IgD-negative memory B cell (primary cell): ENCODE data around the gene EXOSC3. TPM values are rescaled to one million over a fixed set of nuclear protein-coding genes. Genes with fewer than 3 reads are reported as not detected.
A peak's percentile ranks its signal among the peaks of the same experiment; 100 is the strongest.
"Not testable (repeated sequence)": the region's sequence is repeated elsewhere in the genome, so short reads cannot be mapped to it uniquely, and the experiment has no call there.

ENCODE experiments used
- H3K27ac Mint-ChIP-seq, 3 donors: one replicate each; pipeline ENCODE4 v1.8.0; 2020 to 2022; ENCODE audit warnings: mild to moderate bottlenecking in 3 of 3, mixed read lengths in 3 of 3, moderate library complexity in 1 of 3
- H3K27me3 Mint-ChIP-seq: one replicate; pipeline ENCODE4 v1.8.0; 2021; ENCODE audit warnings: mixed read lengths
- H3K36me3 Mint-ChIP-seq: one replicate; pipeline ENCODE4 v1.8.0; 2020; ENCODE audit warnings: mild to moderate bottlenecking, mixed read lengths
- H3K4me1 Mint-ChIP-seq, 3 donors: one replicate each; pipeline ENCODE4 v1.8.0; 2020 to 2022; ENCODE audit warnings: mixed read lengths in 3 of 3, mild to moderate bottlenecking in 1 of 3
- H3K4me3 Mint-ChIP-seq, 4 donors: one replicate each; pipeline ENCODE4 v1.8.0; 2020 to 2022; ENCODE audit warnings: mild to moderate bottlenecking in 4 of 4, mixed read lengths in 4 of 4, moderate library complexity in 3 of 4
- H3K9me3 Mint-ChIP-seq, 3 donors: one replicate each; pipeline ENCODE4 v1.8.0; 2020 to 2021; ENCODE audit warnings: mixed read lengths in 3 of 3, mild to moderate bottlenecking in 1 of 3
- polyA plus RNA-seq: library from polyadenylated mRNA; unstranded; fragments of 300-500 nt; fragmentation: Illumina TruSeq; gene quantifications from one replicate; pipeline ENCODE4 v1.2.3, GENCODE V29; 2021

The EXOSC3 gene
- polyA plus RNA-seq, 1 donor from 2014 or later, result 36.5 TPM

- H3K27ac Mint-ChIP-seq, result peak within 1 kb of the TSS; percentile 52 to 92 (median 90)
- H3K36me3 Mint-ChIP-seq, result peaks cover 2% of the 10 kb centered on the region
- H3K9me3 Mint-ChIP-seq, result no peaks in the 10 kb centered on the region
- peak within 1 kb of the TSS; percentile 84 to 98 (median 97) for H3K4me3 Mint-ChIP-seq
- peaks cover 13 to 19% (median 17%) of the 10 kb centered on the region in 3 donors for H3K4me1 Mint-ChIP-seq
- H3K27me3 Mint-ChIP-seq, result no peaks in the 10 kb centered on the region
Observed at GRCh38 chr9:37753489-37754190, 31.2 kb downstream of the EXOSC3 start, which contains the start of gene TRMT10B. Gene TRMT10B (plus strand): TSS chr9:37753805. CDS start chr9:37761932, 8,127 bp downstream.

GRCh38 chr9:37752642-37753488, 32.0 kb downstream of the EXOSC3 start:
- H3K4me3 Mint-ChIP-seq, result peak overlapping the region; percentile 84 to 98 (median 97)
- no peaks in the 10 kb centered on the region for H3K9me3 Mint-ChIP-seq
- H3K36me3 Mint-ChIP-seq, result peaks cover 2% of the 10 kb centered on the region
- H3K27me3 Mint-ChIP-seq, result no peaks in the 10 kb centered on the region
- H3K4me1 Mint-ChIP-seq, result peaks cover 13 to 19% (median 17%) of the 10 kb centered on the region in 3 donors
- peak overlapping the region in 2 of 3 donors; percentile 52 to 90 for H3K27ac Mint-ChIP-seq

DNA sequence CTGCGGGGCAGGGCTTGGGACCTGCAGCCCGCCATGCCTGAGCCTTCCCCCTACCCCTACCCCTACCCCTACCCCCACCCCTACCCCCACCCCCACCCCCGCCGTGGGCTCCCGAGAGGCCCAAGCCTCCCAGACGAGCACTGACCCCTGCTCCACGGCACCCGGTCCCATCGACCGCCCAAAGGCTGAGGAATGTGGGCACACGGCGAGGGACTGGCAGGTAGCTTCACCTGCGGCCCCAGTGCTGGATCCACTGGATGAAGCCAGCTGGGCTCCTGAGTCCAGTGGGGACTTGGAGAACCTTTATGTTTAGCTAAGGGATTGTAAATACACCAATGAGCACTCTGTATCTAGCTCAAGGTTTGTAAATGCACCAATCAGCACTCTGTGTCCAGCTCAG, 32.8 kb downstream of the EXOSC3 start:
- H3K36me3 Mint-ChIP-seq, H3K9me3 Mint-ChIP-seq, H3K27me3 Mint-ChIP-seq, H3K27ac Mint-ChIP-seq: not testable (repeated sequence)
- H3K4me3 Mint-ChIP-seq, result peak overlapping the region in 2 of 4 donors; percentile 70 to 84
- peaks cover 13 to 19% (median 17%) of the 10 kb centered on the region in 3 donors for H3K4me1 Mint-ChIP-seq

GRCh38 chr9:37751704-37752103, 33.2 kb downstream of the EXOSC3 start:
- H3K36me3 Mint-ChIP-seq, H3K27ac Mint-ChIP-seq, H3K27me3 Mint-ChIP-seq, H3K9me3 Mint-ChIP-seq, H3K4me3 Mint-ChIP-seq: not testable (repeated sequence)
- peaks cover 13 to 19% (median 17%) of the 10 kb centered on the region in 3 donors for H3K4me1 Mint-ChIP-seq

DNA sequence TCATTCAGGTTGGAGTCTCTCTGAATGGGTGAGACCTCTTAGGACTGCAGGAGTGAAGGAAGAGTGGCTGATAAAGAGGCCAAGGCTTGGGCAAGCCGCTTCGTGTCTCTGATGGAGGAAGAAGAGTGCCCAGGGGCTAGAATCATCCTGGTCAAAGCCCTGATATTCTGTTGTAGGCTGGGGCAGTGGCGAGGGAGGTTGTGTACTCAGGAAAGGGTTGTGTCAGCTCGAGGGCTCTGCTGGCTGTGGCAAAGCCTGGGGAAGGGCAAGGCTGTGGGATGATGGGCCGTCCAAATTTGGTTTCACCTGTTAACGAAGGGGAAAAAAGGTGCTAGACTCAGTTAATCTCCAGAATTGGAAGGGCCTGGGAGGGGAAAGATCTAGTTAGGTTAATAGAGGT, 33.7 kb downstream of the EXOSC3 start:
- no peaks in the 10 kb centered on the region for H3K9me3 Mint-ChIP-seq
- peak overlapping the region in 1 of 3 donors; percentile 25 for H3K27ac Mint-ChIP-seq
- H3K36me3 Mint-ChIP-seq, result peaks cover 2% of the 10 kb centered on the region
- no peaks in the 10 kb centered on the region for H3K27me3 Mint-ChIP-seq
- peaks cover 13 to 19% (median 17%) of the 10 kb centered on the region in 3 donors for H3K4me1 Mint-ChIP-seq
- H3K4me3 Mint-ChIP-seq, result peak overlapping the region in 3 of 4 donors; percentile 7 to 75 (median 58)

DNA sequence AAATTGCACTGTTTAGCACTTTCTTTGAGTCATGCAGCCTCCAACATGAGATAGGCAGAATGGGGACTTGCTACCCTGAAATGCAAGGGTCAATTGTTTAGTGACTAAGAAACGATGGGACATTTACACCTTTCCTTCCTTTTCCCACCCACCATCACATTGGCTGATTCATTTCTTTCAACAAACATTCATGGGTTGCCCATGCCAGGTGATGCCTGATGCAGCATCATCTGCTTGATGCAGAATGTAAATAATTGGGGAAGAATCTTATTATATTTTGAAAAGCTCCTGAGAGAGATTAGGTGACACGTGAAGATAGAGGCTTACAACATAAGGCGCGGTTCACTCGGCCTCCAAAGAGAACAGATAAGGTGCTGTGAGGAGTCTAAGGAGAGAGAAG, 35.7 kb downstream of the EXOSC3 start:
- no peak overlapping the region for H3K27ac Mint-ChIP-seq
- H3K27me3 Mint-ChIP-seq, result peaks cover 5% of the 10 kb centered on the region
- H3K9me3 Mint-ChIP-seq, result no peaks in the 10 kb centered on the region
- H3K36me3 Mint-ChIP-seq, result no peaks in the 10 kb centered on the region
- H3K4me3 Mint-ChIP-seq, result peak overlapping the region in 1 of 4 donors; percentile 62
- peaks cover 7 to 9% (median 8%) of the 10 kb centered on the region in 3 donors for H3K4me1 Mint-ChIP-seq

DNA sequence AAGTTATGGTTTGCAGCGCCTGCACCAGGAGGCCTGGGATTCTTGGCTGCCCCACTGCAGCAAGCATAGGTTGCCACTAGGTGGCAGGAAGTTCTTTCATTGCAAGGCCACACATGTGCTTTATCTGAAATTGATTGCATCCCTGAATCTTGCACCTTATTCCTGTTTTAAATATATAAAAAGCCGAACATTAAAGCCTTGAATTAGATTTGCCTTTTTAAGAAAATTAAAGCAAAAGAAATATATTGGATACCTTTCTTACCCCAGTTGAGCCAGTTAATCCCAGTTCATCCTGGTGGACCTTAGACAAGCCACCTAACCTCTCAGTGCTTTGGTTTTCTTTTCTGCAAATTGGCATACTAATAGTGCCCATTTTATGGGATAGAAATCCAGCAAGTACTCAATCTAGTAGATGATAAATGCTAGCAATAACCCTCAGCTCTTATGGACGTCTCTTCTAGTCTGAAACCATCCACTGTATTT, 37.6 kb downstream of the EXOSC3 start:
- H3K27me3 Mint-ChIP-seq, result peaks cover 5% of the 10 kb centered on the region
- H3K36me3 Mint-ChIP-seq, result no peaks in the 10 kb centered on the region
- no peak overlapping the region for H3K4me3 Mint-ChIP-seq
- H3K9me3 Mint-ChIP-seq, result no peaks in the 10 kb centered on the region
- H3K27ac Mint-ChIP-seq, result no peak overlapping the region
- no peaks in the 10 kb centered on the region for H3K4me1 Mint-ChIP-seq

DNA sequence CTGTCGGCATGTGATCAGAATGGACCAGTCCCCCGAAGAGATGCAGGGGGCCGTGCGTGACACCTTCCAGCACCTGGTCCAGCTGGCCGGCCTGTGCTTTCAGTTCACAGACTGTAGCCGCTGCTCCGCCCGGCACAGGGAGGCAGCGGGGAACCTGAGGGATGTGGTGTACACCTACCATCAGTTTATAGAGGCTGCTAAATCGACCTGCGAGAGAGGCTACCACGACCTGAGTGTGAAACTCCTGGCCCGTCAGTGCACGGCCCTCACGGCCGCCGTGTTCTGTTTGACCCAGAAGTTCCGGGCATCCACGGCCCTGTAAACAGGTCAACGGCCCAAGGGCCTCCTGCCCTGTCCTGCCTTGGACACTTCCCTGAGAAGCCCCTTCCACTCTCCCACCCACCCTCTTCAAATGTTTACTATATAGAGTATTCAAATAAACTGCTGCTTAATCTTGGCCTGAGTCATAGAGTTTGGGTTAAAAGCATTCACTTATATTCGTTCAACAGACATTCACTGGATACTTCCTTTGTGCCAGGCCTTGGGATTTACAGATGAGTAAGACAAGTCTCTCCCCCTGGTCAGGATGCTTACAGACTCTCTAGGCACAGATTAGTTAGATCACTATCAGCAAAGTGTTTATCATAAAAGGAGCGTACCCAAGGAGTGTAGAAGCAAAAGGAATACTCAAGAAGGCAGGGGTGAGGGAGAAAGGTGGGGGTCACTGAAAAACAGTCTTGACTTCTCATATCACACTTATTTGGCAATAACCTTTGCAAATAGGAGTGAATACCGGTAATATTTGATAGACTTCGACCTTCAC, 38.2 kb downstream of the EXOSC3 start:
- H3K9me3 Mint-ChIP-seq, result no peaks in the 10 kb centered on the region
- no peaks in the 10 kb centered on the region for H3K36me3 Mint-ChIP-seq
- peaks cover 5% of the 10 kb centered on the region for H3K27me3 Mint-ChIP-seq
- H3K4me3 Mint-ChIP-seq, result no peak overlapping the region
- no peaks in the 10 kb centered on the region for H3K4me1 Mint-ChIP-seq
- H3K27ac Mint-ChIP-seq, result no peak overlapping the region

DNA sequence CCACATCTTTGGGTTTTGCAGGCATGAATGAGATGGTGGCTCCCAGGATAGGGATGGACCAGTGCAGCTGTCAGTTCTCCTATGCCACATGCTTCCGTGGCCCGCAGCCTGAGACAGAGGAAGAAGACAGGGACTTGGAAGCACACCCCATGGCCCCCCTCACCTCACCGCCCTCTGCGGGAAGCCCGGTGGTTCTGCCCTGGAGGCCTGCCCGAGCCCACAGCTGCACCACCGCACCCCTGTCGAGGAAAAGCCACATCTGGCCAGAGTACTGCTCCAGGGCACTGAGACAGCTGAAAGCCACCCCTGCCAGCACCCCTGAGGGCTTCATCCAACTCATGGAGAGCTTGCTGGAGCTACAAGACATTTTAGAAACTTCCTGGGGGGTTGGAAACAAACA, 38.9 kb downstream of the EXOSC3 start:
- Mint-ChIP-seq H3K36me3 (no peaks in the 10 kb centered on the region), H3K27ac (peak overlapping the region in 1 of 3 donors; percentile 9), H3K4me3 (no peak overlapping the region), H3K4me1 (no peaks in the 10 kb centered on the region), H3K9me3 (no peaks in the 10 kb centered on the region), H3K27me3 (peaks cover 5% of the 10 kb centered on the region)

DNA sequence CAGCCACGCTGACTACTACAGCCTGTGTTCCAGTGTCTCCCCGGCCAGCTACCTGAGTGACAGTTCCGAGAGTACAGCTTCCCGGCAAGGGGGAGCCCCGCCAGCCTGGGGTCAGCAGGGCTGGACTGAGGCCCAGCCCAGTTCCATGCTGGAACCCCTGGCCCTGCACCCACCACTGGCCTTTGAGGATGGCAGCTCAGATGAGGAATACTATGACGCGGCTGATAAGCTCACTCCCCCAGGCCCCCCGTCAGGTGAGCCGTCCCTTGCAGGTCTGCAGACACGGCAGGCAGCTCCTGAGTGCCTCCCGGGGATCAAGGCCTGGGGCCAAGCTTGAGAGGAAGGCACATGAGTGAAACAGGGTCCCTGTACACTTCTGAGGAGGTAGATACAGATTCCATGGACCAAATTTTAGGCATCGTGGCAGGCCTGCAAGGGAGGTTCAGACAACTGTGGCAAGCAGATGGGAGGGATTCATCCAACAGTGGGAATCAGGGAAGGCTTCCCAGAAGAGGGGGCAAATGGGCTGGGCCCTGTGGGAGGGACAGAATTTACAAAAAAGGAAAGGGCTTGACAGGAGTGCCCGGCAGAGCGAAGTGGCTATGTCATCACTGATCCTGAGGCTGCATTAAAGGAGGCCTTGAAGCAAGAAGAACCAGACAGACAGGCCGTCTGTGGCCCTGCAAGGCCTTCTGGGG, 44.1 kb downstream of the EXOSC3 start:
- H3K9me3 Mint-ChIP-seq, result no peaks in the 10 kb centered on the region
- H3K27me3 Mint-ChIP-seq, result peaks cover 11% of the 10 kb centered on the region
- no peak overlapping the region for H3K27ac Mint-ChIP-seq
- no peaks in the 10 kb centered on the region for H3K4me1 Mint-ChIP-seq
- no peaks in the 10 kb centered on the region for H3K36me3 Mint-ChIP-seq
- no peak overlapping the region for H3K4me3 Mint-ChIP-seq

DNA sequence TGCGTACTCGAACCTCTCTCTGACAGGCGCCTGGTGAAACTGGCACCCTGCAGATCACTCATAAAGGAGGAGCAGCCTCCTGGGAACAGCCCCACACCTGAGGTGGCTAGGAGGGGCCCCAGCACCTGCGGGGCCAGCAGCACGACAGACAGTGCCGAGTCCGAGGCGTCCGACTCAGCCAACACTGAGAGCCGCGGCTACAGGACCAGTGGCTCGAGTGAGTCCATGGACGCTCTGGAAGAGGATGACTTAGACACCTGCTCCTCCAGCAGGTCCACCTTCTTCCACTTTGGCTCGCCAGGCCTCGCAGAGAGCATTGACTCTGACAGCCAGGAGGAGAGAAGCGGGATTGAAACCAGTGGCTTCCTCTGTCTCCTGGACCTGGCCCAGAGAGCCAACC, 44.7 kb downstream of the EXOSC3 start:
- Mint-ChIP-seq H3K4me3 (no peak overlapping the region), H3K36me3 (no peaks in the 10 kb centered on the region), H3K27me3 (peaks cover 10% of the 10 kb centered on the region)

GRCh38 chr9:37739222-37739621, 45.6 kb downstream of the EXOSC3 start:
- no peak overlapping the region for H3K4me3 Mint-ChIP-seq

More for the DNA sequence above, 44.7 kb downstream of the EXOSC3 start:
- Mint-ChIP-seq H3K9me3 (no peaks in the 10 kb centered on the region), H3K4me1 (no peaks in the 10 kb centered on the region), H3K27ac (no peak overlapping the region)

DNA sequence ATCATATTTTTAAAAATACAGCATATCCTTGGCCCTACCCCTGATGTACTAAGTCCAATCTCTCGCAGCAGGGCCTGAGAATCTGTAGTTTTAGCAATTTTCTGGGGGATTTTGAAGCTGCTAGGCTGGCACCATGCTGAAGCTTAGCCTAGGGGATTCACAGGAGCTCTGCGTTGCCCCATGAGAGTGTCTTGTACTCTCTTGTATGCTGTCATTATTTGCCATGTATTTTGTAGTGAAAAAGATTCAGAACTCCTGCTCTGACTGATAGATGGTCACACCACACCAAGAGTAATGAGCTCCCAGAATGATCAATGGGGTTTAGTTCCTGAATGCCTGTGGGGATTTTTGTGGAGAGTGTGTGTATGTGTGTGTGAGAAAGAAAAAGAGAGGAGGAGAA, 51.9 kb downstream of the EXOSC3 start:
- Mint-ChIP-seq H3K27ac (no peak overlapping the region), H3K4me3 (no peak overlapping the region), H3K36me3 (no peaks in the 10 kb centered on the region), H3K9me3 (peaks cover 0 to 1% (median 0%) of the 10 kb centered on the region in 3 donors), H3K27me3 (peaks cover 15% of the 10 kb centered on the region), H3K4me1 (no peaks in the 10 kb centered on the region)

More at GRCh38 chr9:37739222-37739621, 45.6 kb downstream of the EXOSC3 start:
- peaks cover 6% of the 10 kb centered on the region for H3K27me3 Mint-ChIP-seq
- H3K4me1 Mint-ChIP-seq, result no peaks in the 10 kb centered on the region
- no peaks in the 10 kb centered on the region for H3K36me3 Mint-ChIP-seq
- H3K9me3 Mint-ChIP-seq, result no peaks in the 10 kb centered on the region
- peak overlapping the region in 1 of 3 donors; percentile 4 for H3K27ac Mint-ChIP-seq

GRCh38 chr9:37732086-37732741, 52.6 kb downstream of the EXOSC3 start:
- no peaks in the 10 kb centered on the region for H3K4me1 Mint-ChIP-seq
- H3K36me3 Mint-ChIP-seq, result no peaks in the 10 kb centered on the region
- peaks cover 15% of the 10 kb centered on the region for H3K27me3 Mint-ChIP-seq
- no peak overlapping the region for H3K4me3 Mint-ChIP-seq
- peaks cover 0 to 1% (median 0%) of the 10 kb centered on the region in 3 donors for H3K9me3 Mint-ChIP-seq
- no peak overlapping the region for H3K27ac Mint-ChIP-seq
